Mesothelial cell of epicardium (in vitro differentiated cells): ENCODE results near the gene SHISA9. TPM values are rescaled to one million over a fixed set of nuclear protein-coding genes. Genes with fewer than 3 reads are reported as not detected.

ENCODE experiments used
- DNase-seq, 2 experiments: peaks; one replicate each; pipeline ENCODE4 v3.0.0; 2021; ENCODE audit warnings: low spot score in 2 of 2; ENCODE audit not compliant: unreplicated experiment in 2 of 2
- H3K27ac Mint-ChIP-seq: 2 replicates; pipeline ENCODE4 v1.8.0; 2021; ENCODE audit warnings: mixed read lengths
- H3K27me3 Mint-ChIP-seq: 2 replicates; pipeline ENCODE4 v1.8.0; 2021; ENCODE audit warnings: low read depth, mixed read lengths
- H3K36me3 Mint-ChIP-seq: 2 replicates; pipeline ENCODE4 v1.8.0; 2021; ENCODE audit warnings: mixed read lengths
- H3K4me1 Mint-ChIP-seq: 2 replicates; pipeline ENCODE4 v1.8.0; 2021; ENCODE audit warnings: mixed read lengths
- H3K4me3 Mint-ChIP-seq: 2 replicates; pipeline ENCODE4 v1.8.0; 2021; ENCODE audit warnings: mild to moderate bottlenecking, moderate library complexity, mixed read lengths
- H3K9me3 Mint-ChIP-seq: 2 replicates; pipeline ENCODE4 v1.8.0; 2021; ENCODE audit warnings: mixed read lengths
- total RNA-seq: library from RNA; stranded (reverse); gene quantifications from 3 replicates; pipeline ENCODE4 v1.2.1, GENCODE V29; 2021
- TF ChIP-seq, protein P1 (sequence below): fragments of 200-600 bp; sonication (generic); IDR thresholded peaks from one replicate; pipeline ENCODE4 v1.5.0; 2021; ENCODE audit warnings: antibody characterized with exemption; ENCODE audit not compliant: unreplicated experiment

SHISA9 gene
- total RNA-seq, 1 donor from 2014 or later, result 0.04 TPM

DNA sequence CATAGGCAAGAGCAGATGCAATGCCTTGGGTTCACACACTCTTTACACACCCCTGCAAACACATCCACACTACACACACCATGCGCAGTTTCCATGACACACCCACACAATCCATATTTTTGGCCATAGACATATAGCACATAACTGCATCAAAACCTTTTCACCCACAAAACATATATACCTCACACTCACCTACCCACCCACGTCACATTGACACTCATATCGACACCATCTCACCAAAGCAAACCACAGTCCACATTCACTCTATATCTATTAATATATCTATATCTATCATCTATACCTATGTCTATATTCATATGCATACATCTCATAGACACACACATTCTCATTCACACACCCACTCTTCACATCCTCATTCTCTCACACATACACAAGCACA, 246.9 kb downstream of the SHISA9 start:
- H3K27ac Mint-ChIP-seq, result no peak overlapping the region
- H3K9me3 Mint-ChIP-seq, result no peaks in the 10 kb centered on the region
- no peaks in the 10 kb centered on the region for H3K4me1 Mint-ChIP-seq
- TF ChIP-seq, protein P1, sequence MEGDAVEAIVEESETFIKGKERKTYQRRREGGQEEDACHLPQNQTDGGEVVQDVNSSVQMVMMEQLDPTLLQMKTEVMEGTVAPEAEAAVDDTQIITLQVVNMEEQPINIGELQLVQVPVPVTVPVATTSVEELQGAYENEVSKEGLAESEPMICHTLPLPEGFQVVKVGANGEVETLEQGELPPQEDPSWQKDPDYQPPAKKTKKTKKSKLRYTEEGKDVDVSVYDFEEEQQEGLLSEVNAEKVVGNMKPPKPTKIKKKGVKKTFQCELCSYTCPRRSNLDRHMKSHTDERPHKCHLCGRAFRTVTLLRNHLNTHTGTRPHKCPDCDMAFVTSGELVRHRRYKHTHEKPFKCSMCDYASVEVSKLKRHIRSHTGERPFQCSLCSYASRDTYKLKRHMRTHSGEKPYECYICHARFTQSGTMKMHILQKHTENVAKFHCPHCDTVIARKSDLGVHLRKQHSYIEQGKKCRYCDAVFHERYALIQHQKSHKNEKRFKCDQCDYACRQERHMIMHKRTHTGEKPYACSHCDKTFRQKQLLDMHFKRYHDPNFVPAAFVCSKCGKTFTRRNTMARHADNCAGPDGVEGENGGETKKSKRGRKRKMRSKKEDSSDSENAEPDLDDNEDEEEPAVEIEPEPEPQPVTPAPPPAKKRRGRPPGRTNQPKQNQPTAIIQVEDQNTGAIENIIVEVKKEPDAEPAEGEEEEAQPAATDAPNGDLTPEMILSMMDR, result no peak
- no peaks in the 10 kb centered on the region for H3K36me3 Mint-ChIP-seq
- peaks cover 2% of the 10 kb centered on the region for H3K27me3 Mint-ChIP-seq
- no peak overlapping the region for H3K4me3 Mint-ChIP-seq
- no peak for DNase-seq

DNA sequence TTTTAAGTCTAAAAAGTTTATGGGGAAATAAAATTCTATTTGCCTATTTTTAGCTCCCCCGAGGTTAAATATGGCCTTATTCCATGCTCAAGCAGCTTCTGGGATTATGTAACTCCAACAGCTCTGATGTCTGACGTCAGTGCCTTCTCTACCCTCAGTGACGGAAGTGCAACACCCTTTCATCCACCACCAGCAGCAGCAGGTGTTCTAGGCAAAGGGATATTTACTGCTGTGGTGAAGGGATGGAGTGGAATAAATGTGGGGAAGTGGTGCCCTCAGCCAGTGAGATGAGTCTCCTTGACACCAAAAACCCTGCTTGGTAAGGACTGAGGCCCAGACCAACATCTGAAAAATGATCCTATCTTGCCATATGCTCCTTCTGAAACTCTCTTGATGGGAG, 247.4 kb downstream of the SHISA9 start:
- H3K36me3 Mint-ChIP-seq, result no peaks in the 10 kb centered on the region
- no peaks in the 10 kb centered on the region for H3K4me1 Mint-ChIP-seq
- DNase-seq, result no peak
- TF ChIP-seq, protein P1, result no peak
- peaks cover 2% of the 10 kb centered on the region for H3K27me3 Mint-ChIP-seq
- no peaks in the 10 kb centered on the region for H3K9me3 Mint-ChIP-seq
- H3K27ac Mint-ChIP-seq, result no peak overlapping the region
- H3K4me3 Mint-ChIP-seq, result no peak overlapping the region

DNA sequence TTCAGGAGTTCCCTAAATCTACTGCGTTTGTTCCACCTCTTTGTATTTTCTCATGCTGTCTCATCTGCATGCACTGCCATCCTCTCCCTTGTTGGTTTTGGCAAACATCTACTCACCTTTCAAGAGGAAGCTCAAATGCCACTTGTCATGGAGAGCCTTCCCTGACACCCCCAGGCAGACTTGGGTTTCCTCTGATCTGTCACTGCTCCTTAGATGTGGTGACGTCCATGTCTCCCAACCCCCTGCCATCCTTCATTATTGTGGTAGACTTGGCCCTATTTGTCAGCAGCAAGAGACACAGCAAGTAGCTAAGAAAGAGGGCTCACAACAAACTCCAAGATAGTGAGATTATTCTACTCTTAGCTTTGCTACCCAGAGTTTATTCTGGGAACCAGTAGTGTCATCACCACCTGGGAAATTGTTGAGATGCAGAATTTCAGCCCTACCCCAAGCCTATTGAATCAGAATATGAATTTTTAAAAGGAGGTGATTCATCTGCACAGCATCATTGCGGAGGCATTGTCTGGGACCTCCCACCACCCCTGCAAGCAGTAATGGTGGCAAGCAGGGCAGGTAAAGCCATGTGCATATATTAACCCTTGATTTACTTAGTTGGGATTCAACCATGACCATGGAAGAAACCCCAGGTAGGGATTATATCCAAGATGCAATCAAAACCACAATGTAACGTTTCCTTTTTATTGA, 248.9 kb downstream of the SHISA9 start:
- H3K36me3 Mint-ChIP-seq, result no peaks in the 10 kb centered on the region
- DNase-seq, result no peak
- no peak overlapping the region for H3K4me3 Mint-ChIP-seq
- no peaks in the 10 kb centered on the region for H3K9me3 Mint-ChIP-seq
- H3K27me3 Mint-ChIP-seq, result peaks cover 5% of the 10 kb centered on the region
- no peak overlapping the region for H3K27ac Mint-ChIP-seq
- TF ChIP-seq, protein P1, result no peak
- H3K4me1 Mint-ChIP-seq, result no peaks in the 10 kb centered on the region

DNA sequence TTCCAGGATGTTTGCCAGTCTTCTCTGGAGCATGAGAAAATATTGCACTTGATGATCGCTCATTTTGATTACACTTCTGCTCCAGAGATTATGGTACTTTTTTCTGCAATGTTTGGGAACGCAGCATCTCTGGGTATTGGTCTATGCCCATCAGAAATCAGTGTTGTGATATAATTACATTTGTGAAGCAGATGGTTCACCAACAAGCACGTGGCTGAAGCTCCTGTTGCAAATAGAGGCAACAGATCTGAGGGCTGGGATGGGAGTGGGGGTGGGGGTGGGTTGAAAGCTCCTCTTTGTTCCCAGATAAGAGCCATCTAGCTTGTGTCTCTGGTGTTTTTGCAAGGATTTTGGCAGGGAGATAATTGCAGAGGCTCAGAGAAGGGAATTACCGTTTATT, 252.3 kb downstream of the SHISA9 start:
- peaks cover 3% of the 10 kb centered on the region for H3K27me3 Mint-ChIP-seq
- no peak overlapping the region for H3K4me3 Mint-ChIP-seq
- no peaks in the 10 kb centered on the region for H3K36me3 Mint-ChIP-seq
- H3K27ac Mint-ChIP-seq, result no peak overlapping the region
- no peaks in the 10 kb centered on the region for H3K4me1 Mint-ChIP-seq
- no peak for DNase-seq
- no peaks in the 10 kb centered on the region for H3K9me3 Mint-ChIP-seq
- TF ChIP-seq, protein P1, result no peak

DNA sequence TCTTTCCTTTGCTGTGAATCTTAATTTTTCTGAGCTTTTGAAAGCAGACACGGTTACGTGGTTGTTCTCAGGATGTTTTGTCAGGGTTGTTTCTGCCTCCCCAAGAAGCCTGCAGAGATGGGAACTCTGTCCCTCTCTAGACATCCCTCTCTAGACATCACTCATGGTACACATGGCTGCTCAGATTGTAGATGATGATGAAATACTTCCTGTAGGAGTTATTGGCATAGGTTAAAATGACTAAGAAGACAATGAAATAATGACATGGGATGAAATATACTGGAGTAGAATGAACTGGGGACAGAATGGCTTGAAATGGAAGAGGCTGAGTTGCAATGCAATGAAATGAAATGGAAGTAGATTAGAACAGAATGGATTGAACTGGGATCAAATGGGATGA, 253.4 kb downstream of the SHISA9 start:
- Mint-ChIP-seq H3K9me3 (no peaks in the 10 kb centered on the region), H3K27ac (no peak overlapping the region), H3K27me3 (peaks cover 7% of the 10 kb centered on the region), H3K4me3 (no peak overlapping the region), H3K4me1 (no peaks in the 10 kb centered on the region), H3K36me3 (no peaks in the 10 kb centered on the region)
- DNase-seq, result no peak
- TF ChIP-seq, protein P1, result no peak
